Activated naive CD4-positive, alpha-beta T cell treated with anti-CD3 and anti-CD28 coated beads for 36 hours (primary cell): Measurements from ENCODE around the gene PLEKHM3. TPM values are rescaled to one million over a fixed set of nuclear protein-coding genes. Genes with fewer than 3 reads are reported as not detected.

Experiments used
- CTCF ChIA-PET: fragments of 350-600 bp; sonication (Branson Sonifier 250); formaldehyde crosslinking; loops from one replicate; lab custom pipeline; 2021; ENCODE audit warnings: antibody characterized with exemption; lab: Charles Lee
- DNase-seq: peaks from one replicate; pipeline ENCODE4 v3.0.0-alpha.2; 2020
- H3K27ac Mint-ChIP-seq: one replicate; pipeline ENCODE4 v1.8.0; 2021; ENCODE audit warnings: mild to moderate bottlenecking, mixed read lengths
- H3K27me3 Mint-ChIP-seq: one replicate; pipeline ENCODE4 v1.8.0; 2021; ENCODE audit warnings: low read depth, mixed read lengths
- H3K36me3 Mint-ChIP-seq: one replicate; pipeline ENCODE4 v1.8.0; 2021; ENCODE audit warnings: low read depth, mixed read lengths
- H3K4me1 Mint-ChIP-seq: one replicate; pipeline ENCODE4 v1.8.0; 2021; ENCODE audit warnings: low read depth, mixed read lengths
- H3K4me3 Mint-ChIP-seq: one replicate; pipeline ENCODE4 v1.8.0; 2021; ENCODE audit warnings: mild to moderate bottlenecking, moderate library complexity, mixed read lengths
- H3K9me3 Mint-ChIP-seq: one replicate; pipeline ENCODE4 v1.8.0; 2021; ENCODE audit warnings: mixed read lengths
- intact Hi-C: fragments of 100-400 bp; cut with micrococcal nuclease; formaldehyde crosslinking; loops from one replicate; pipeline ENCODE4 v1.15.1; 2023
- total RNA-seq, 2 experiments: library from RNA; stranded (reverse); gene quantifications; one replicate each; pipeline ENCODE4 v1.2.3, GENCODE V29; 2021

PLEKHM3 gene
- total RNA-seq, 2 experiments from 2014 or later: 6.5 to 7.0 TPM

- CTCF ChIA-PET: no interaction called here
These were observed 193.6 kb downstream of the PLEKHM3 start for GRCh38 chr2:207831584-207832248.

GRCh38 chr2:207830778-207831438 lies 194.4 kb downstream of the PLEKHM3 start:
- Mint-ChIP-seq H3K4me1 (peaks cover 10% of the 10 kb centered on the region), H3K27ac (no peak overlapping the region), H3K9me3 (no peaks in the 10 kb centered on the region), H3K4me3 (no peak overlapping the region), H3K36me3 (no peaks in the 10 kb centered on the region), H3K27me3 (no peaks in the 10 kb centered on the region)
- no peak for DNase-seq
- intact Hi-C loops: loop anchor here (1.0 kb wide), 1 partner anchor 59 kb away; no protein-coding TSS in a partner anchor
- CTCF ChIA-PET: no interaction called here

More at GRCh38 chr2:207831584-207832248, 193.6 kb downstream of the PLEKHM3 start:
- DNase-seq: no peak
- Mint-ChIP-seq H3K4me3 (no peak overlapping the region), H3K27ac (no peak overlapping the region), H3K4me1 (peaks cover 10% of the 10 kb centered on the region), H3K36me3 (no peaks in the 10 kb centered on the region), H3K9me3 (no peaks in the 10 kb centered on the region), H3K27me3 (no peaks in the 10 kb centered on the region)
- intact Hi-C loops: no loop called here

- intact Hi-C loops: no loop called here
- Mint-ChIP-seq H3K4me1 (peaks cover 10% of the 10 kb centered on the region), H3K36me3 (peaks cover 9% of the 10 kb centered on the region), H3K27ac (peak overlapping the region; percentile 25), H3K27me3 (no peaks in the 10 kb centered on the region), H3K9me3 (no peaks in the 10 kb centered on the region), H3K4me3 (no peak overlapping the region)
- peak; percentile 17 for DNase-seq
- CTCF ChIA-PET: no interaction called here
These were observed 196.8 kb downstream of the PLEKHM3 start for GRCh38 chr2:207828361-207829057.

GRCh38 chr2:207825978-207826377 lies 199.3 kb downstream of the PLEKHM3 start:
- H3K9me3 Mint-ChIP-seq: no peaks in the 10 kb centered on the region
- peaks cover 2% of the 10 kb centered on the region for H3K4me1 Mint-ChIP-seq
- intact Hi-C loops: no loop called here
- H3K27me3 Mint-ChIP-seq: no peaks in the 10 kb centered on the region
- no peak overlapping the region for H3K4me3 Mint-ChIP-seq
- CTCF ChIA-PET: no interaction called here
- no peak overlapping the region for H3K27ac Mint-ChIP-seq
- peaks cover 9% of the 10 kb centered on the region for H3K36me3 Mint-ChIP-seq
- DNase-seq: no peak

GRCh38 chr2:207825045-207825954 lies 200.0 kb downstream of the PLEKHM3 start:
- Mint-ChIP-seq H3K9me3 (no peaks in the 10 kb centered on the region), H3K27me3 (no peaks in the 10 kb centered on the region), H3K36me3 (peaks cover 9% of the 10 kb centered on the region), H3K4me3 (no peak overlapping the region), H3K4me1 (peaks cover 2% of the 10 kb centered on the region), H3K27ac (no peak overlapping the region)
- CTCF ChIA-PET: no interaction called here
- DNase-seq: no peak
- intact Hi-C loops: no loop called here

- DNase-seq: no peak
- intact Hi-C loops: no loop called here
- Mint-ChIP-seq H3K4me3 (no peak overlapping the region), H3K9me3 (no peaks in the 10 kb centered on the region), H3K36me3 (peaks cover 9% of the 10 kb centered on the region), H3K27ac (no peak overlapping the region), H3K27me3 (no peaks in the 10 kb centered on the region), H3K4me1 (no peaks in the 10 kb centered on the region)
- CTCF ChIA-PET: interaction anchor here (0.6 kb wide), 1 partner anchor 734 kb away, joined by 3 read pairs; no protein-coding TSS in a partner anchor
These were observed 201.5 kb downstream of the PLEKHM3 start for GRCh38 chr2:207823865-207824264.

GRCh38 chr2:207819839-207820784 lies 205.2 kb downstream of the PLEKHM3 start:
- DNase-seq: no peak
- Mint-ChIP-seq H3K9me3 (no peaks in the 10 kb centered on the region), H3K27ac (no peak overlapping the region)

GRCh38 chr2:207819021-207819797 lies 206.1 kb downstream of the PLEKHM3 start:
- DNase-seq: no peak
- Mint-ChIP-seq H3K36me3 (peaks cover 4% of the 10 kb centered on the region), H3K9me3 (no peaks in the 10 kb centered on the region), H3K27me3 (no peaks in the 10 kb centered on the region), H3K4me1 (no peaks in the 10 kb centered on the region), H3K27ac (no peak overlapping the region), H3K4me3 (no peak overlapping the region)
- CTCF ChIA-PET: no interaction called here
- intact Hi-C loops: no loop called here

More at GRCh38 chr2:207819839-207820784, 205.2 kb downstream of the PLEKHM3 start:
- CTCF ChIA-PET: interaction anchor here (1.2 kb wide), 1 partner anchor 10 kb away, joined by 3 read pairs; no protein-coding TSS in a partner anchor
- intact Hi-C loops: no loop called here
- H3K4me3 Mint-ChIP-seq: no peak overlapping the region
- H3K36me3 Mint-ChIP-seq: peaks cover 9% of the 10 kb centered on the region
- no peaks in the 10 kb centered on the region for H3K27me3 Mint-ChIP-seq
- no peaks in the 10 kb centered on the region for H3K4me1 Mint-ChIP-seq

GRCh38 chr2:207816546-207816945 lies 208.8 kb downstream of the PLEKHM3 start:
- no peak overlapping the region for H3K27ac Mint-ChIP-seq
- DNase-seq: no peak
- CTCF ChIA-PET: no interaction called here
- intact Hi-C loops: no loop called here
- no peak overlapping the region for H3K4me3 Mint-ChIP-seq
- H3K27me3 Mint-ChIP-seq: no peaks in the 10 kb centered on the region
- no peaks in the 10 kb centered on the region for H3K9me3 Mint-ChIP-seq
- no peaks in the 10 kb centered on the region for H3K4me1 Mint-ChIP-seq
- H3K36me3 Mint-ChIP-seq: no peaks in the 10 kb centered on the region

- Mint-ChIP-seq H3K4me1 (no peaks in the 10 kb centered on the region), H3K4me3 (no peak overlapping the region), H3K27me3 (no peaks in the 10 kb centered on the region), H3K27ac (no peak overlapping the region), H3K9me3 (no peaks in the 10 kb centered on the region), H3K36me3 (no peaks in the 10 kb centered on the region)
- DNase-seq: no peak
- intact Hi-C loops: no loop called here
- CTCF ChIA-PET: no interaction called here
These were observed 210.1 kb downstream of the PLEKHM3 start for GRCh38 chr2:207815254-207815653.
